Stomach (tissue), 9 donors: ENCODE data around the gene MTERF1. TPM values are rescaled to one million over a fixed set of nuclear protein-coding genes. Genes with fewer than 3 reads are reported as not detected.

ENCODE experiments used
- DNase-seq, 2 donors: peaks; one replicate each; pipeline versions ENCODE4 v3.0.0 to v3.0.0-alpha.2; 2013 to 2019
- H3K27ac ChIP-seq, 5 donors: fragments of 200-600 bp in 4 of 5; sonication (generic) in 4 of 5; one replicate each; pipeline ENCODE4 v1.5.1; 2013 to 2019; ENCODE audit warnings: mild to moderate bottlenecking in 1 of 5, moderate library complexity in 1 of 5
- H3K27me3 ChIP-seq, 3 donors: fragments of 200-600 bp; sonication (generic); one replicate each; pipeline ENCODE4 v1.5.1; 2017 to 2019; ENCODE audit warnings: mixed run types in 1 of 3
- H3K36me3 ChIP-seq, 4 donors: fragments of 200-600 bp; sonication (generic); 1 replicate in 3 of 4; 2 replicates in 1 of 4; pipeline ENCODE4 v1.5.1; 2016 to 2019
- H3K4me1 ChIP-seq, 4 donors: fragments of 200-600 bp; sonication (generic); one replicate each; pipeline ENCODE4 v1.5.1; 2016 to 2019
- H3K4me3 ChIP-seq, 4 donors: fragments of 200-600 bp; sonication (generic) in 3 of 4; one replicate each; pipeline ENCODE4 v1.5.1; 2016 to 2019; ENCODE audit warnings: mild to moderate bottlenecking in 1 of 4
- H3K9me3 ChIP-seq, 4 donors: fragments of 200-600 bp; sonication (generic); one replicate each; pipeline ENCODE4 v1.5.1; 2016 to 2019
- EP300 ChIP-seq: sonication (generic); formaldehyde crosslinking; IDR thresholded peaks from one replicate; pipeline ENCODE4 v1.6.1; 2017; ENCODE audit warnings: antibody characterized with exemption
- POLR2A ChIP-seq, 4 donors: fragments of 450-650 bp; IDR thresholded peaks; one replicate each; pipeline ENCODE4 v1.6.1; 2016; ENCODE audit warnings: antibody characterized with exemption in 4 of 4, control low read depth in 2 of 4, mild to moderate bottlenecking in 1 of 4, moderate library complexity in 1 of 4
- POLR2AphosphoS5 ChIP-seq, 3 donors: sonication (generic); formaldehyde crosslinking; IDR thresholded peaks; one replicate each; pipeline ENCODE4 v1.6.1; 2016; ENCODE audit warnings: antibody characterized with exemption in 3 of 3
- WGBS, 5 donors: extraction: QIAGEN DNeasy Blood & Tissue Kit in 3 of 5; methylation state at CpG; one replicate each; pipeline versions ENCODE4 v1.1.5 to v1.1.7; 2013 to 2018; 5-methylcytosine and 5-hydroxymethylcytosine counted together
- intact Hi-C: fragments of 100-400 bp; cut with DNase I; formaldehyde crosslinking; loops from one replicate; pipeline ENCODE4 v1.15.1; 2023; ENCODE audit warnings: low total_unique reads
- polyA plus RNA-seq, 3 donors: library from polyadenylated mRNA; stranded (reverse); fragments of 200-250 nt; gene quantifications; one replicate each; pipeline ENCODE4 v1.2.3, GENCODE V29; 2013
- total RNA-seq, 5 donors: library from RNA; depleted of rRNA; stranded (reverse); fragments of >200 nt; gene quantifications; one replicate each; pipeline versions ENCODE4 v1.1.0 to v1.2.3, GENCODE V29; 2014 to 2016
- TF ChIP-seq, protein P1 (sequence below), 7 experiments: fragments of 450-650 bp in 4 of 7; fragments of 200-600 bp in 3 of 7; sonication (generic) in 3 of 7; IDR thresholded peaks; one replicate each; pipeline ENCODE4 v1.5.1; 2016 to 2019; ENCODE audit warnings: antibody characterized with exemption in 7 of 7, control low read depth in 2 of 7, mild to moderate bottlenecking in 1 of 7
- donor health status: healthy with polysubstance abuse.
- donor health status: Bipolar disorder and iron deficiency.
- donor health status: healthy.

Gene MTERF1
- total and polyA plus RNA-seq, 8 donors = 1.2 to 19.0 (median 7.8) TPM

DNA sequence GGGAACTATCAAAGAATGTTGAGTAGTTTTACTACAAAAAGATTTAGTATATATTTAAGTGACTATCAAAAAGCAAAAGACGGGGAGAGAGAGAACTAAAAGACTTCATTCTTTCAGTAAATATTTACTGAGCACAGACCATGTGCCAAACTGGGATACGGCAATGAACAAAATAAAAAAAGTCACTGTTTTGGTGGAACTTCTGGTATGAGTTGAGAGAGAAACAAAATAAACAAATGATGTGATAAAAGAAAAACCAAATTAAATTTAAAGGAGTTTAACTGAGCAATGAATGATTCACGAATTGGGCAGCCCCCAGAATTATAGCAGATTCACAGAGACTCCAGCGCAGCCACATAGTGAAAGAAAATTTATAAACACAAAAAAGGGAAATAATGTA, 42.4 kb upstream of the MTERF1 start:
- Histone ChIP-seq H3K9me3 (no peaks in the 10 kb centered on the region), H3K27me3 (no peaks in the 10 kb centered on the region), H3K36me3 (no peaks in the 10 kb centered on the region), H3K27ac (no peak overlapping the region), H3K4me1 (no peaks in the 10 kb centered on the region), H3K4me3 (no peak overlapping the region)
- intact Hi-C loops = no loop called here
- no peak for DNase-seq
- TF ChIP-seq EP300 = no peak
- TF ChIP-seq, protein P1, sequence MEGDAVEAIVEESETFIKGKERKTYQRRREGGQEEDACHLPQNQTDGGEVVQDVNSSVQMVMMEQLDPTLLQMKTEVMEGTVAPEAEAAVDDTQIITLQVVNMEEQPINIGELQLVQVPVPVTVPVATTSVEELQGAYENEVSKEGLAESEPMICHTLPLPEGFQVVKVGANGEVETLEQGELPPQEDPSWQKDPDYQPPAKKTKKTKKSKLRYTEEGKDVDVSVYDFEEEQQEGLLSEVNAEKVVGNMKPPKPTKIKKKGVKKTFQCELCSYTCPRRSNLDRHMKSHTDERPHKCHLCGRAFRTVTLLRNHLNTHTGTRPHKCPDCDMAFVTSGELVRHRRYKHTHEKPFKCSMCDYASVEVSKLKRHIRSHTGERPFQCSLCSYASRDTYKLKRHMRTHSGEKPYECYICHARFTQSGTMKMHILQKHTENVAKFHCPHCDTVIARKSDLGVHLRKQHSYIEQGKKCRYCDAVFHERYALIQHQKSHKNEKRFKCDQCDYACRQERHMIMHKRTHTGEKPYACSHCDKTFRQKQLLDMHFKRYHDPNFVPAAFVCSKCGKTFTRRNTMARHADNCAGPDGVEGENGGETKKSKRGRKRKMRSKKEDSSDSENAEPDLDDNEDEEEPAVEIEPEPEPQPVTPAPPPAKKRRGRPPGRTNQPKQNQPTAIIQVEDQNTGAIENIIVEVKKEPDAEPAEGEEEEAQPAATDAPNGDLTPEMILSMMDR (IDR thresholded peaks at IDR 0.05) = no peak
- no peak for TF ChIP-seq POLR2AphosphoS5 (IDR thresholded peaks at IDR 0.05)
- TF ChIP-seq POLR2A (IDR thresholded peaks at IDR 0.05) = no peak
- 31 to 42% (median 36%) methylated on average over 4 of the region's 4 CpGs for WGBS, 5 donors

DNA sequence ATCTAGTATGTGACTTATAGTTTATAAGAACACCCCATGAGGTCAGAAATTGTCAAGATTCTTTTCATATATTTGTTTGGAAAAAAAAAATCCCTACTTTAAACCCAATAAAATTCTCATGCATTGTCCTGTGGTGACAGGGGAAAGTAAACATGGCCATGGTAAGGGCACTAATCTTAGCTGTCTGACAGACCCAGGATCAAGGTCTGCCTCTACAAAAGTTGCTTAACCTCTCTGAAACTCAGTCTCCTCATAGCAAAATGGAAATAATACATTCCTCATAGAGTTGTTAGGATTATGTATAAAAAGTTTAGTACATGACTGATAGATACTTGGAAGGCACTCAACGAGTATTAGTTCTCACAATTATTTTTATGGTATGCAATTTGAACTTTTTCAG, 37.9 kb upstream of the MTERF1 start:
- no peaks in the 10 kb centered on the region for H3K27me3 ChIP-seq
- intact Hi-C loops = no loop called here
- H3K27ac ChIP-seq = no peak overlapping the region
- H3K36me3 ChIP-seq = no peaks in the 10 kb centered on the region
- TF ChIP-seq POLR2AphosphoS5 (IDR thresholded peaks at IDR 0.05) (no peak), EP300 (no peak), POLR2A (IDR thresholded peaks at IDR 0.05) (no peak)
- TF ChIP-seq, protein P1 (IDR thresholded peaks at IDR 0.05) = no peak
- peaks cover 0 to 5% (median 0%) of the 10 kb centered on the region in 4 donors for H3K4me1 ChIP-seq
- 66 to 81% (median 69%) methylated on average over 1 of the region's 1 CpG for WGBS, 5 donors
- no peak for DNase-seq
- no peaks in the 10 kb centered on the region for H3K9me3 ChIP-seq
- H3K4me3 ChIP-seq = no peak overlapping the region

DNA sequence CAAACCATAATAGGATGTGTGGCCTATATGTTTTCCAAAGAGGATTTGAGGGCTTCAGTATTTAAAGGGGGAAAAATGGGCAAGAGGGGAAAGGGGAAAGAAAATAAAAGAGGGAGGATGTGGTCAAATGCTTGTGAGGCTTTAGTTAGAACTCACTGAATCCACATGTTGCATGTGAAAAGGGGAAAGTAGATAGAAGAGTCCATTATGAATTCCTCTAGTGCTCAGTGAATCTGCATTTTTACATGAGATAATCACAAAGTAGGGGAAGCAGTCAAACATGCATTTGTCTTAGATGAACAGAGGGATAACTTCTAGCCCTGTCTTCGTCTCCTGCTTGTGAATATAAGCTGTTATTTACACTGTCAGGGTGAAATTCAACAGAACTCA, 35.5 kb upstream of the MTERF1 start:
- Histone ChIP-seq H3K36me3 (no peaks in the 10 kb centered on the region), H3K9me3 (no peaks in the 10 kb centered on the region), H3K27ac (no peak overlapping the region), H3K27me3 (no peaks in the 10 kb centered on the region), H3K4me3 (no peak overlapping the region), H3K4me1 (peaks cover 0 to 16% (median 3%) of the 10 kb centered on the region in 4 donors)
- 73 to 93% (median 85%) methylated on average over 1 of the region's 1 CpG for WGBS, 5 donors
- TF ChIP-seq POLR2AphosphoS5 (IDR thresholded peaks at IDR 0.05) (no peak), EP300 (no peak), POLR2A (IDR thresholded peaks at IDR 0.05) (no peak)
- TF ChIP-seq, protein P1 (IDR thresholded peaks at IDR 0.05) = no peak
- intact Hi-C loops = no loop called here
- no peak for DNase-seq

DNA sequence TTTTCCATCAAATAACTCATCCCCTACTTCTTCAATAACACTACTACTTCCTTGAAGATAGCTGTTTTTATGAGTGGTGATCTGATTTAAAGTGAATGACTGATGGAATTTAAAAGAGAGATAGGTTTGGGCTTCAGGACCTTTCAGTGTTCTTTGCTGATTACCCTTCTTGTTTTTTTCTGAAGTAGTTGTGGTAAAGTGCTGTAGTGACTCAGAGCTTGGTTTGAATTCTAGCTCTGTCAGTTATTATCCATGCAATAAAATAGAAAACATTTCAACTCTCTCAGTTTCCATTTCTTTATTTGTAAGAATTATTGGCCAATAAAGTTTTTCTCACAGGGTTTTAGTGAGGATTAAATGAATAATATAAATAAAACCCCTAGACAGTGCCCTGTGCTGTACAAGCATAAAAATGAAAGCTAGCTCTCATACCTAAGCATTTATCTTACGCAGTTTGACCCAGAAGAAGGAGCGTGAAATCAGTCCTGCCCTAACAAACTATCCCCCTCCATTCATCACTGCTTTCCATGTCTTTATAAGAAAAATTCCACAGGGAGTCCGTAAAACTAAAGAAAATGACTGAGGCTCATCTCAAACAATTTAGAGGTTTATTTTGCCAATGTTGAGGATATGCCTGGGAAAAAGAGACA, 35.0 kb upstream of the MTERF1 start:
- H3K9me3 ChIP-seq = no peaks in the 10 kb centered on the region
- intact Hi-C loops = no loop called here
- H3K4me1 ChIP-seq = peaks cover 0 to 16% (median 3%) of the 10 kb centered on the region in 4 donors
- WGBS, 5 donors = 85 to 94% (median 93%) methylated on average over 3 of the region's 3 CpGs
- no peak overlapping the region for H3K27ac ChIP-seq
- no peaks in the 10 kb centered on the region for H3K27me3 ChIP-seq
- DNase-seq = no peak
- H3K36me3 ChIP-seq = no peaks in the 10 kb centered on the region
- H3K4me3 ChIP-seq = no peak overlapping the region
- TF ChIP-seq POLR2A (IDR thresholded peaks at IDR 0.05) (no peak), EP300 (no peak), POLR2AphosphoS5 (IDR thresholded peaks at IDR 0.05) (no peak)
- TF ChIP-seq, protein P1 (IDR thresholded peaks at IDR 0.05) = no peak
